Uterus (tissue), 2 donors: ENCODE data around the gene FBLN5.

Experiments
- CTCF ChIP-seq, 4 experiments: fragments of 200-600 bp in 2 of 4; fragments of 450-650 bp in 2 of 4; sonication (generic) in 2 of 4; IDR thresholded peaks; one replicate each; pipeline ENCODE4 v1.5.1; 2016 to 2019; ENCODE audit warnings: antibody characterized with exemption in 4 of 4, mild to moderate bottlenecking in 2 of 4, moderate library complexity in 1 of 4
- POLR2A ChIP-seq, 2 donors: fragments of 450-650 bp; IDR thresholded peaks; one replicate each; pipeline ENCODE4 v1.6.1; 2016; ENCODE audit warnings: antibody characterized with exemption in 2 of 2, mild to moderate bottlenecking in 1 of 2, moderate library complexity in 1 of 2

GRCh38 chr14:91963465-91963864 lies 16.0 kb upstream of the FBLN5 start:
- no peak for TF ChIP-seq CTCF (IDR thresholded peaks at IDR 0.05)
- TF ChIP-seq POLR2A (IDR thresholded peaks at IDR 0.05), result no peak
